SU-DHL-6 (cell line): Measurements from ENCODE around the gene SLC51B.

Experiments used
- EZH2phosphoT487 ChIP-seq: fragments of 200-600 bp; sonication (generic), shearing (Covaris generic); conservative IDR thresholded peaks from 2 replicates; pipeline ENCODE4 v1.6.1; 2018; ENCODE audit warnings: mild to moderate bottlenecking, antibody characterized with exemption, low read length, moderate library complexity, mixed read lengths
- TF ChIP-seq, protein P1 (sequence below): fragments of 200-600 bp; sonication (generic); IDR thresholded peaks from one replicate; pipeline ENCODE4 v1.5.1; 2017; ENCODE audit warnings: antibody characterized with exemption, mild to moderate bottlenecking, low read length, moderate library complexity; ENCODE audit not compliant: insufficient read depth, poor library complexity, severe bottlenecking

DNA sequence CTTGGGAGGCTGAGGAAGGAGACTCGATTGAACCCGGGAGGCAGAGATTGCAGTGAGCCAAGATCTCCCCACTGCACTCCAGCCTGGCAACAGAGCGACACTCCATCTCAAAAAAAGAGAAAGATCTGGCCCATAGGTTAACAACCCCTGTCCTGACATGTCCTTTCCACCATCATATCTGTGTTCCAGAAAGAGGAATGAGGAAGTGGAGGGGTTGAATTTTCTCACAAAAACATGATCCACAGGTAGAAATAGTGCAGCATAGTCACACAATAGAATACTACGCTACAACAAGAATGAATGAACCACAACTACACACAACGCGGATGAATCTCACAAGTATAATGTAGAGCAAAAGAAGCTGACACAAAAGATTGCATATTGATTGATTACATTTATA, 4.7 kb upstream of the SLC51B start:
- TF ChIP-seq, protein P1, sequence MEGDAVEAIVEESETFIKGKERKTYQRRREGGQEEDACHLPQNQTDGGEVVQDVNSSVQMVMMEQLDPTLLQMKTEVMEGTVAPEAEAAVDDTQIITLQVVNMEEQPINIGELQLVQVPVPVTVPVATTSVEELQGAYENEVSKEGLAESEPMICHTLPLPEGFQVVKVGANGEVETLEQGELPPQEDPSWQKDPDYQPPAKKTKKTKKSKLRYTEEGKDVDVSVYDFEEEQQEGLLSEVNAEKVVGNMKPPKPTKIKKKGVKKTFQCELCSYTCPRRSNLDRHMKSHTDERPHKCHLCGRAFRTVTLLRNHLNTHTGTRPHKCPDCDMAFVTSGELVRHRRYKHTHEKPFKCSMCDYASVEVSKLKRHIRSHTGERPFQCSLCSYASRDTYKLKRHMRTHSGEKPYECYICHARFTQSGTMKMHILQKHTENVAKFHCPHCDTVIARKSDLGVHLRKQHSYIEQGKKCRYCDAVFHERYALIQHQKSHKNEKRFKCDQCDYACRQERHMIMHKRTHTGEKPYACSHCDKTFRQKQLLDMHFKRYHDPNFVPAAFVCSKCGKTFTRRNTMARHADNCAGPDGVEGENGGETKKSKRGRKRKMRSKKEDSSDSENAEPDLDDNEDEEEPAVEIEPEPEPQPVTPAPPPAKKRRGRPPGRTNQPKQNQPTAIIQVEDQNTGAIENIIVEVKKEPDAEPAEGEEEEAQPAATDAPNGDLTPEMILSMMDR, result no peak
- no peak for TF ChIP-seq EZH2phosphoT487
